ENCODE results near the gene THSD4. TPM values are rescaled to one million over a fixed set of nuclear protein-coding genes. Genes with fewer than 3 reads are reported as not detected.
A peak's percentile ranks its signal among the peaks of the same experiment; 100 is the strongest.

Gene THSD4
- total and polyA plus RNA-seq, 4 donors, result 6.0 to 42.4 (median 18.5) TPM

- DNase-seq, result peak in 2 of 3 donors; percentile 54 to 71
- Histone ChIP-seq H3K27me3 (ENCODE audit: control insufficient read depth in 3 of 3, insufficient read depth in 3 of 3, low read length in 2 of 3) (no peaks in the 10 kb centered on the region), H3K9me3 (ENCODE audit: control insufficient read depth in 4 of 4, insufficient read depth in 3 of 4, low read length in 3 of 4) (no peaks in the 10 kb centered on the region), H3K36me3 (ENCODE audit: control insufficient read depth in 4 of 4, insufficient read depth in 4 of 4, low read length in 4 of 4) (no peaks in the 10 kb centered on the region), H3K4me1 (ENCODE audit: control insufficient read depth in 5 of 5, insufficient read depth in 5 of 5, low read length in 5 of 5) (peaks cover 0 to 19% (median 9%) of the 10 kb centered on the region in 5 donors), H3K9ac (ENCODE audit: insufficient read depth in 1 of 2, low read length in 2 of 2) (no peak overlapping the region), H3K4me3 (no peak overlapping the region), H3K27ac (ENCODE audit: low read depth in 1 of 2, low read length in 1 of 2) (peak overlapping the region; percentile 20 to 24)
- TF ChIP-seq CTCF (IDR thresholded peaks at IDR 0.05; ENCODE audit: control extremely low read depth, extremely low read depth), result no peak
- ATAC-seq (ENCODE audit: insufficient read depth, low FRiP score), result no peak
- WGBS, 2 donors, result 48 to 61% methylated on average over 6 of the region's 6 CpGs
Observed at GRCh38 chr15:71374607-71375352, 259.5 kb downstream of the THSD4 start.

GRCh38 chr15:71375934-71376333 lies 260.7 kb downstream of the THSD4 start:
- TF ChIP-seq CTCF (IDR thresholded peaks at IDR 0.05; ENCODE audit: control extremely low read depth, extremely low read depth), result no peak
- ATAC-seq (ENCODE audit: insufficient read depth, low FRiP score) (no peak), DNase-seq (no peak)
- H3K27ac ChIP-seq (ENCODE audit: low read depth in 1 of 2, low read length in 1 of 2), result no peak overlapping the region
- WGBS, 2 donors, result 94 to 96% methylated on average over 3 of the region's 3 CpGs
- H3K27me3 ChIP-seq (ENCODE audit: control insufficient read depth in 3 of 3, insufficient read depth in 3 of 3, low read length in 2 of 3), result no peaks in the 10 kb centered on the region
- no peak overlapping the region for H3K4me3 ChIP-seq
- H3K36me3 ChIP-seq (ENCODE audit: control insufficient read depth in 4 of 4, insufficient read depth in 4 of 4, low read length in 4 of 4), result no peaks in the 10 kb centered on the region
- peaks cover 0 to 19% (median 9%) of the 10 kb centered on the region in 5 donors for H3K4me1 ChIP-seq (ENCODE audit: control insufficient read depth in 5 of 5, insufficient read depth in 5 of 5, low read length in 5 of 5)
- no peaks in the 10 kb centered on the region for H3K9me3 ChIP-seq (ENCODE audit: control insufficient read depth in 4 of 4, insufficient read depth in 3 of 4, low read length in 3 of 4)
- H3K9ac ChIP-seq (ENCODE audit: insufficient read depth in 1 of 2, low read length in 2 of 2), result no peak overlapping the region

GRCh38 chr15:71379893-71380292 lies 264.6 kb downstream of the THSD4 start:
- H3K4me1 ChIP-seq (ENCODE audit: control insufficient read depth in 5 of 5, insufficient read depth in 5 of 5, low read length in 5 of 5), result peaks cover 2 to 11% (median 6%) of the 10 kb centered on the region in 5 donors
- no peaks in the 10 kb centered on the region for H3K9me3 ChIP-seq (ENCODE audit: control insufficient read depth in 4 of 4, insufficient read depth in 3 of 4, low read length in 3 of 4)
- DNase-seq, result no peak
- no peaks in the 10 kb centered on the region for H3K36me3 ChIP-seq (ENCODE audit: control insufficient read depth in 4 of 4, insufficient read depth in 4 of 4, low read length in 4 of 4)
- H3K27ac ChIP-seq (ENCODE audit: low read depth in 1 of 2, low read length in 1 of 2), result no peak overlapping the region
- no peak for TF ChIP-seq CTCF (IDR thresholded peaks at IDR 0.05; ENCODE audit: control extremely low read depth, extremely low read depth)
- H3K27me3 ChIP-seq (ENCODE audit: control insufficient read depth in 3 of 3, insufficient read depth in 3 of 3, low read length in 2 of 3), result no peaks in the 10 kb centered on the region
- no peak overlapping the region for H3K9ac ChIP-seq (ENCODE audit: insufficient read depth in 1 of 2, low read length in 2 of 2)
- 65 to 78% methylated on average over 2 of the region's 2 CpGs for WGBS, 2 donors
- no peak overlapping the region for H3K4me3 ChIP-seq
- no peak for ATAC-seq (ENCODE audit: insufficient read depth, low FRiP score)

Data from lung (tissue), 12 donors.